Measurements from ENCODE around the gene HNRNPA3. TPM values are rescaled to one million over a fixed set of nuclear protein-coding genes. Genes with fewer than 3 reads are reported as not detected.

The HNRNPA3 gene
- total RNA-seq = 120 TPM

DNA sequence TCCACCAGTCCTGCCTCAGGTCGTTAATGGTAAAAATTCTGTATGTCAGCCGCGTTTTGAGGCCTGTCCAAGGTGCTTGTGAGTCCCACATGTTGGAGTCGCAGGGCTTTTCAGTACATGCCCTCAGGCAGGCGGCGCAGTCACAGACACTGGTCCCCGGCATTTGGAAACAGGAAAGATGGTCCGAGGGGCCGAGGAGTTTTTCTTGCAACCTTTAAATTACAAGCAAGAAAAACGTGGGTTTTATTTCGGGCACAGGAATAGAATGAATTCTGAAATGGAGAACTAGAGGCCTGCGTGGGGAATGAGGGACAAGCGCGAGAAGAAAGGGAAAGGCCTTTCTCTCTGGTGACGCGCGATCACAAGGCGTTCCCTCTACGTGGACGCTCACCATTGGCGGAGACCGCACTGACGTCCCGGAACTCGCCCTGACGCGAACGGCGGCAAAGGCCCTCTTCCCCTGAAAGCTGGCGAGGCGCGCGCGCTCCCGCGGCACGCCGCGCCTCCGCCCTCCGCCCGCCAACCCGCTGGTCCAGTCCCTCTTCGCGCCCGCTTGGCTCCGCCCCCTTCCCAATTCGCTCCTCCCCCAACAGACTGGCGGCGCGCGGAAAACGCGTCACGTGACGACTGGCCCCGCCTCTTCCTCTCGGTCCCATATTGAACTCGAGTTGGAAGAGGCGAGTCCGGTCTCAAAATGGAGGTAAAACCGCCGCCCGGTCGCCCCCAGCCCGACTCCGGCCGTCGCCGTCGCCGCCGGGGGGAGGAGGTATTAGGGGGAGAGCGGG is at the start of gene HNRNPA3:
TSS of gene HNRNPA3 (plus strand) at position 689 of the 785 bp plus-strand sequence. CDS start at position 695, 6 bp downstream.

DNA sequence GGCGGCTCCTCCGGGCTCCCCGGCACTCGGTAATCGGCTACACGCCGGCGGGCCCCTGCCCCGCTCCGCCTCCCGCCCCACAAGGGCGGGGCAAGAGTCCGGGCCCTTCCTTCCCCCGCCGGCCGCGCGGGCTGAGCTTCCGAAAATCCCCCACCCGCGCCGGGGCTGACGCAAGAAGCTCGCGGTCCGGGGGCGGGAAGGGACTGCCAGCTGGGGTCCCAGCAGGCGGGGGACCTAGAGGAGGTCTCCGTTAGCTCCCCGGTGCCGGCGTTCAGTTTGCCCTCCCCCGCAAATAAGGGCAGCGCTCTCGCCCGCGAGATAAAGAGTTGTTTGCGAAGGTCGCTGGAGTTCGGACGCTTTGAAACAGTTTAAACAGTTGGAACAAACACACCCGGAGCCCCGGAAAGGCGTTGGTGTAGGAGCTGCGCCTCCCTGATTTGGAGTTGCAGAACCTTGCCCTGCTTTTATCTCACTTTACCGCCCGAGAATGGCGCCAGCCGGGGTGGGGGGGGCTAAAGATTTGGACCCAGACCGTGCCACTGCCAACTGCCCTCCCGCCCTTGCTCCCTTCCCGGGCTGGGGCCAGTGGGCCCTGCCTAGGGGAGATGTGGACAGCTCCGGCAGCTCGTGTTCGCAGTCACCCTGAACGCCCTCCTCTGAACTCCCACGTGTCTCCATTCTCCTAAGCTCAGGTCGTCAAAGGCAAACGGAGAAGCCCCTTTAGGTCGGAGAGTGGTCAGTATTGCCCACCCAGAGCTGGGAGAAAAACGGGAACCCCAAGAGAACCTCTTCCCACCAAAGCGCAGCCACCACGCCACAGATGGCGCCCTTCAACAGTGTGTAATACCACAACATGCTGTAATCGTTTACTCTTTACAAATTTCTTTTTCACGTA is 52.3 kb downstream of the HNRNPA3 start, which contains the start of gene NFE2L2:
TSS of gene NFE2L2 (minus strand) at position 35 of the 895 bp plus-strand sequence. CDS start 151 bp downstream, outside the sequence.

Small RNA genes lying within 50 kb of the gene (small RNA-seq; reads per million reads assigned to genes)
- not detected for gene MIR3128 (ENCODE audit: low replicate concordance)
- not detected for gene RF00019 (ENCODE audit: low replicate concordance)

Other genes with a start within 250 kb of the HNRNPA3 start
- 15.7 TPM for gene NFE2L2, start 51.9 kb downstream of the HNRNPA3 start, total RNA-seq
- 67.0 TPM for gene AGPS, start 180.0 kb downstream of the HNRNPA3 start, total RNA-seq

Data from parietal lobe (tissue), 2 donors.